ENCODE results near the gene HERC4.

GRCh38 chr10:68074031-68074774, 880 bp downstream of the HERC4 start:
- TF ChIP-seq CTCF (IDR thresholded peaks at IDR 0.05), result no peak
- TF ChIP-seq ZFX (IDR thresholded peaks at IDR 0.05; ENCODE audit: borderline replicate concordance), result no peak

Measured in 22Rv1 (cell line).